ENCODE measurements around the gene PHYHD1. TPM values are rescaled to one million over a fixed set of nuclear protein-coding genes. Genes with fewer than 3 reads are reported as not detected.

The PHYHD1 gene
- total RNA-seq, 1 experiment from 2014 or later = 18.0 TPM

- Histone ChIP-seq H2AFZ (ENCODE audit: low read length) (no peak overlapping the region), H3K27ac (ENCODE audit: insufficient read length, low read depth, low read length) (peak overlapping the region; percentile 3), H4K8ac (replicated peaks; ENCODE audit: insufficient read length, low read depth, low read length) (no peak overlapping the region), H4K20me1 (ENCODE audit: control insufficient read depth, insufficient read depth, insufficient read length) (peaks cover under 1% of the 10 kb centered on the region), H3K79me1 (ENCODE audit: insufficient read depth, low read depth, low read length, poor library complexity, severe bottlenecking) (peaks cover 7% of the 10 kb centered on the region), H3K23me2 (ENCODE audit: insufficient read length, low read depth, low read length, poor library complexity, severe bottlenecking) (no peaks in the 10 kb centered on the region), H2BK12ac (ENCODE audit: insufficient read length, low read depth, low read length) (peak overlapping the region; percentile 46), H3K18ac (ENCODE audit: insufficient read length, low read depth, low read length) (peak overlapping the region; percentile 71), H4K91ac (ENCODE audit: insufficient read length, low read depth, low read length) (peak overlapping the region; percentile 60), H3K27me3 (ENCODE audit: insufficient read depth, low read length) (no peaks in the 10 kb centered on the region), H2BK5ac (ENCODE audit: insufficient read length, low read length) (no peak overlapping the region), H3K23ac (ENCODE audit: insufficient read length, low read depth, low read length) (no peak overlapping the region), H2BK120ac (ENCODE audit: low read depth, low read length, poor library complexity, severe bottlenecking) (no peak overlapping the region), H2AK5ac (ENCODE audit: insufficient read length, low read length) (peak overlapping the region; percentile 52), H2BK15ac (ENCODE audit: low read depth, low read length) (no peak overlapping the region), H3K79me2 (ENCODE audit: insufficient read depth, low read length) (peaks cover 7% of the 10 kb centered on the region; the same call in 1 of the 2 replicates), H3K4me2 (ENCODE audit: insufficient read depth, insufficient read length, low read length) (no peak overlapping the region), H3K56ac (ENCODE audit: insufficient read length, low read depth, low read length) (no peak overlapping the region), H3K14ac (ENCODE audit: insufficient read depth, low read length) (0 out of 2 replicates have a peak overlapping the region, but pooled peaks have one; percentile 36), H3K9me3 (ENCODE audit: control insufficient read depth, low read depth, low read length) (no peaks in the 10 kb centered on the region), H3K4ac (ENCODE audit: low read depth, low read length) (no peak overlapping the region), H3K9ac (ENCODE audit: extremely low read depth, insufficient read length, low read length) (no peak overlapping the region), H3T11ph (ENCODE audit: low read length) (no peak overlapping the region), H4K5ac (ENCODE audit: insufficient read length, low read depth, low read length) (no peak overlapping the region), H2BK20ac (ENCODE audit: low read depth, low read length, poor library complexity, severe bottlenecking) (no peak overlapping the region), H3K4me1 (ENCODE audit: insufficient read depth, low read length) (peaks cover 5% of the 10 kb centered on the region; the same call in 1 of the 2 replicates)
- Mint-ChIP-seq H3K4me3 (peak overlapping the region in 1 of 2 experiments; percentile 35; a peak in 1 of 5 replicates), H3K4me1 (peaks cover 29 to 30% of the 10 kb centered on the region in 2 experiments), H3K9me3 (no peaks in the 10 kb centered on the region), H3K27me3 (ENCODE audit: low read depth) (peaks cover 2% of the 10 kb centered on the region; the same call in 1 of the 2 replicates), H3K27ac (peak overlapping the region; percentile 80 to 99 (median 94)), H3K36me3 (ENCODE audit: insufficient read depth in 1 of 3, low read depth in 3 of 3) (peaks cover 47 to 78% (median 62%) of the 10 kb centered on the region in 3 experiments)
- whole genome bisulfite sequencing (ENCODE audit: extremely low coverage, insufficient read length, low lambda C conversion rate) = no CpG with 5 or more reads among the region's 15 CpGs
- peak; percentile 55 for DNase-seq
- no peak for TF ChIP-seq CTCF (conservative IDR thresholded peaks at IDR 0.05)
These were observed 8.4 kb upstream of the PHYHD1 start for GRCh38 chr9:128912270-128912853.
